ENCODE data around the gene TMEM18. TPM values are rescaled to one million over a fixed set of nuclear protein-coding genes. Genes with fewer than 3 reads are reported as not detected.

Gene TMEM18
- total and polyA plus RNA-seq, 2 experiments from 2014 or later = 35.4 to 47.1 TPM

GRCh38 chr2:641164-641871 is 35.9 kb downstream of the TMEM18 start:
- no peak overlapping the region for H3K4me2 ChIP-seq
- H3K79me2 ChIP-seq = no peaks in the 10 kb centered on the region
- DNase-seq (ENCODE audit: low spot score) = no peak
- no peaks in the 10 kb centered on the region for H4K20me1 ChIP-seq (ENCODE audit: insufficient read depth, poor library complexity, severe bottlenecking)
- H3K4me3 ChIP-seq = no peak overlapping the region
- H2AFZ ChIP-seq = no peak overlapping the region
- WGBS (ENCODE audit: low lambda C conversion rate, missing lambda C conversion rate) = 69% methylated on average over 9 of the region's 9 CpGs
- no peak overlapping the region for H3K27ac ChIP-seq
- peaks cover 7% of the 10 kb centered on the region for H3K27me3 ChIP-seq
- H3K4me1 ChIP-seq (ENCODE audit: insufficient read depth) = no peaks in the 10 kb centered on the region
- TF ChIP-seq EZH2phosphoT487 (IDR thresholded peaks at IDR 0.05; ENCODE audit: low read depth, severe bottlenecking, unreplicated experiment) (no peak), EZH2 (IDR thresholded peaks at IDR 0.05; ENCODE audit: borderline replicate concordance) (no peak), CTCF (IDR thresholded peaks at IDR 0.05; ENCODE audit: poor library complexity) (no peak)
- H3K9me2 ChIP-seq (replicated peaks; ENCODE audit: insufficient read depth) = no peaks in the 10 kb centered on the region
- no peaks in the 10 kb centered on the region for H3K9me3 ChIP-seq (ENCODE audit: low read depth)
- H3K36me3 ChIP-seq (replicated peaks; ENCODE audit: insufficient read depth, low read depth) = no peaks in the 10 kb centered on the region

GRCh38 chr2:639703-640102 is 37.5 kb downstream of the TMEM18 start:
- WGBS (ENCODE audit: low lambda C conversion rate, missing lambda C conversion rate) = 76% methylated on average over 6 of the region's 6 CpGs
- Histone ChIP-seq H3K27me3 (no peaks in the 10 kb centered on the region), H3K9me2 (replicated peaks; ENCODE audit: insufficient read depth) (no peaks in the 10 kb centered on the region), H3K9me3 (ENCODE audit: low read depth) (no peaks in the 10 kb centered on the region), H3K4me2 (no peak overlapping the region), H3K4me1 (ENCODE audit: insufficient read depth) (no peaks in the 10 kb centered on the region), H3K36me3 (replicated peaks; ENCODE audit: insufficient read depth, low read depth) (no peaks in the 10 kb centered on the region), H3K4me3 (no peak overlapping the region), H3K27ac (no peak overlapping the region), H2AFZ (no peak overlapping the region), H3K79me2 (no peaks in the 10 kb centered on the region), H4K20me1 (ENCODE audit: insufficient read depth, poor library complexity, severe bottlenecking) (no peaks in the 10 kb centered on the region)
- TF ChIP-seq EZH2 (IDR thresholded peaks at IDR 0.05; ENCODE audit: borderline replicate concordance) (no peak), EZH2phosphoT487 (IDR thresholded peaks at IDR 0.05; ENCODE audit: low read depth, severe bottlenecking, unreplicated experiment) (no peak), CTCF (IDR thresholded peaks at IDR 0.05; ENCODE audit: poor library complexity) (no peak)
- no peak for DNase-seq (ENCODE audit: low spot score)

- Histone ChIP-seq H2AFZ (no peak overlapping the region), H3K36me3 (replicated peaks; ENCODE audit: insufficient read depth, low read depth) (no peaks in the 10 kb centered on the region), H3K4me1 (ENCODE audit: insufficient read depth) (no peaks in the 10 kb centered on the region), H3K9me2 (replicated peaks; ENCODE audit: insufficient read depth) (no peaks in the 10 kb centered on the region), H3K27ac (no peak overlapping the region), H3K79me2 (no peaks in the 10 kb centered on the region), H3K27me3 (no peaks in the 10 kb centered on the region), H3K4me2 (no peak overlapping the region), H3K9me3 (ENCODE audit: low read depth) (no peaks in the 10 kb centered on the region), H3K4me3 (no peak overlapping the region), H4K20me1 (ENCODE audit: insufficient read depth, poor library complexity, severe bottlenecking) (no peaks in the 10 kb centered on the region)
- no peak for DNase-seq (ENCODE audit: low spot score)
- WGBS (ENCODE audit: low lambda C conversion rate, missing lambda C conversion rate) = 74% methylated on average over 7 of the region's 7 CpGs
- no peak for TF ChIP-seq EZH2phosphoT487 (IDR thresholded peaks at IDR 0.05; ENCODE audit: low read depth, severe bottlenecking, unreplicated experiment)
- no peak for TF ChIP-seq CTCF (IDR thresholded peaks at IDR 0.05; ENCODE audit: poor library complexity)
- no peak for TF ChIP-seq EZH2 (IDR thresholded peaks at IDR 0.05; ENCODE audit: borderline replicate concordance)
These were observed 39.4 kb downstream of the TMEM18 start for GRCh38 chr2:637804-638203.

All from hepatocyte (in vitro differentiated cells).